Astrocyte (in vitro differentiated cells and primary cell): ENCODE measurements around the gene SHISAL1. TPM values are rescaled to one million over a fixed set of nuclear protein-coding genes. Genes with fewer than 3 reads are reported as not detected.

Experiments
- DNase-seq: peaks from one replicate; pipeline ENCODE4 v3.0.0-alpha.2; 2010; ENCODE audit warnings: low read depth
- FAIRE-seq: peaks from 2 replicates; lab custom pipeline; 2011; peaks lifted over from hg19 to GRCh38; lab: Jason Lieb, UNC
- H2AFZ ChIP-seq: 2 replicates; pipeline ENCODE4 v1.6.0; 2012; ENCODE audit warnings: low read depth, low read length, inconsistent platforms
- H3K27ac ChIP-seq: 2 replicates; pipeline ENCODE4 v1.5.1; 2011; ENCODE audit warnings: low read depth, low read length, inconsistent platforms
- H3K27me3 ChIP-seq: 2 replicates; pipeline ENCODE4 v1.6.0; 2011; ENCODE audit warnings: low read length, inconsistent platforms; ENCODE audit not compliant: insufficient read depth
- H3K36me3 ChIP-seq: 2 replicates; pipeline ENCODE4 v1.5.1; 2011; ENCODE audit warnings: low read length, inconsistent platforms; ENCODE audit not compliant: insufficient read depth
- H3K4me1 ChIP-seq: 2 replicates; pipeline ENCODE4 v1.5.1; 2011; ENCODE audit warnings: low read length, inconsistent platforms; ENCODE audit not compliant: insufficient read depth
- H3K4me2 ChIP-seq: 2 replicates; pipeline ENCODE4 v1.6.0; 2012; ENCODE audit warnings: low read length, inconsistent platforms
- H3K4me3 ChIP-seq: 2 replicates; pipeline ENCODE4 v1.5.1; 2011; ENCODE audit warnings: low read depth, mild to moderate bottlenecking, low read length, inconsistent platforms; ENCODE audit not compliant: insufficient read depth
- H3K79me2 ChIP-seq: 2 replicates; pipeline ENCODE4 v1.6.0; 2012; ENCODE audit warnings: mild to moderate bottlenecking, low read length, inconsistent platforms; ENCODE audit not compliant: insufficient read depth
- H3K9ac ChIP-seq: 2 replicates; pipeline ENCODE4 v1.6.0; 2012; ENCODE audit warnings: mild to moderate bottlenecking, low read length, inconsistent platforms
- H3K9me3 ChIP-seq: 2 replicates; pipeline ENCODE4 v1.5.1; 2012; ENCODE audit warnings: low read depth, mild to moderate bottlenecking, low read length, inconsistent platforms; ENCODE audit not compliant: insufficient read depth
- H4K20me1 ChIP-seq: 2 replicates; pipeline ENCODE4 v1.6.0; 2012; ENCODE audit warnings: low read length, inconsistent platforms; ENCODE audit not compliant: insufficient read depth
- H3K27ac Mint-ChIP-seq: one replicate; pipeline ENCODE4 v1.8.0; 2021; ENCODE audit warnings: mild to moderate bottlenecking, mixed read lengths; ENCODE audit not compliant: unreplicated experiment
- H3K27me3 Mint-ChIP-seq: one replicate; pipeline ENCODE4 v1.8.0; 2021; ENCODE audit warnings: low read depth, mixed read lengths; ENCODE audit not compliant: unreplicated experiment
- H3K36me3 Mint-ChIP-seq: one replicate; pipeline ENCODE4 v1.8.0; 2021; ENCODE audit warnings: low read depth, mixed read lengths; ENCODE audit not compliant: unreplicated experiment
- H3K4me1 Mint-ChIP-seq: one replicate; pipeline ENCODE4 v1.8.0; 2021; ENCODE audit warnings: low read depth, mixed read lengths; ENCODE audit not compliant: unreplicated experiment
- H3K4me3 Mint-ChIP-seq: one replicate; pipeline ENCODE4 v1.8.0; 2021; ENCODE audit warnings: mild to moderate bottlenecking, moderate library complexity, mixed read lengths; ENCODE audit not compliant: unreplicated experiment
- H3K9me3 Mint-ChIP-seq: one replicate; pipeline ENCODE4 v1.8.0; 2021; ENCODE audit warnings: mild to moderate bottlenecking, mixed read lengths; ENCODE audit not compliant: unreplicated experiment
- CTCF ChIP-seq: IDR thresholded peaks from 2 replicates; pipeline ENCODE4 v1.5.1; 2011; ENCODE audit warnings: low read depth, mild to moderate bottlenecking, inconsistent platforms, low read length, moderate library complexity; ENCODE audit not compliant: insufficient read depth
- EZH2 ChIP-seq: IDR thresholded peaks from 2 replicates; pipeline ENCODE4 v1.6.1; 2012; ENCODE audit warnings: mild to moderate bottlenecking, low read length, inconsistent platforms; ENCODE audit not compliant: insufficient read depth
- total RNA-seq: library from RNA; stranded (reverse); gene quantifications from 2 replicates; pipeline ENCODE4 v1.2.1, GENCODE V29; 2021

Gene SHISAL1
- total RNA-seq, 1 donor from 2014 or later = 0.36 TPM

- no peaks in the 10 kb centered on the region for H3K4me1 ChIP-seq
- no peak overlapping the region for H3K27ac ChIP-seq
- no peak overlapping the region for H3K4me3 Mint-ChIP-seq
- no peak overlapping the region for H3K4me2 ChIP-seq
- H3K79me2 ChIP-seq = no peaks in the 10 kb centered on the region
- no peak overlapping the region for H3K9ac ChIP-seq
- H3K27me3 Mint-ChIP-seq = peaks cover 33% of the 10 kb centered on the region
- FAIRE-seq (no peak), DNase-seq (no peak)
- peaks cover 3% of the 10 kb centered on the region for H3K27me3 ChIP-seq
- no peaks in the 10 kb centered on the region for H3K36me3 ChIP-seq
- no peak overlapping the region for H2AFZ ChIP-seq
- peaks cover 4% of the 10 kb centered on the region for H3K9me3 Mint-ChIP-seq
- no peak overlapping the region for H3K4me3 ChIP-seq
- peaks cover 6% of the 10 kb centered on the region for H3K4me1 Mint-ChIP-seq
- no peaks in the 10 kb centered on the region for H3K36me3 Mint-ChIP-seq
- H4K20me1 ChIP-seq = no peaks in the 10 kb centered on the region
- no peak for TF ChIP-seq EZH2
- no peak for TF ChIP-seq CTCF
- H3K9me3 ChIP-seq = peaks cover 3% of the 10 kb centered on the region
- no peak overlapping the region for H3K27ac Mint-ChIP-seq
Measured at GRCh38 chr22:44207173-44207980, 105.4 kb downstream of the SHISAL1 start.

- Histone ChIP-seq H4K20me1 (no peaks in the 10 kb centered on the region), H3K79me2 (no peaks in the 10 kb centered on the region), H3K9ac (no peak overlapping the region), H3K4me2 (no peak overlapping the region), H3K27me3 (peaks cover 3% of the 10 kb centered on the region), H3K27ac (no peak overlapping the region), H3K4me1 (peaks cover 6% of the 10 kb centered on the region), H3K36me3 (no peaks in the 10 kb centered on the region), H3K4me3 (no peak overlapping the region), H2AFZ (no peak overlapping the region), H3K9me3 (peaks cover 3% of the 10 kb centered on the region)
- H3K27ac Mint-ChIP-seq = no peak overlapping the region
- H3K9me3 Mint-ChIP-seq = peaks cover 4% of the 10 kb centered on the region
- H3K36me3 Mint-ChIP-seq = no peaks in the 10 kb centered on the region
- TF ChIP-seq CTCF = no peak
- TF ChIP-seq EZH2 = no peak
- peaks cover 30% of the 10 kb centered on the region for H3K27me3 Mint-ChIP-seq
- no peak overlapping the region for H3K4me3 Mint-ChIP-seq
- DNase-seq = no peak
- FAIRE-seq = no peak
- peaks cover 13% of the 10 kb centered on the region for H3K4me1 Mint-ChIP-seq
Measured at GRCh38 chr22:44206696-44207095, 106.1 kb downstream of the SHISAL1 start.

GRCh38 chr22:44206330-44206645 is 106.5 kb downstream of the SHISAL1 start:
- Histone ChIP-seq H3K27me3 (peaks cover 3% of the 10 kb centered on the region), H4K20me1 (no peaks in the 10 kb centered on the region), H2AFZ (no peak overlapping the region), H3K9me3 (peaks cover 3% of the 10 kb centered on the region), H3K27ac (no peak overlapping the region), H3K4me3 (no peak overlapping the region), H3K79me2 (no peaks in the 10 kb centered on the region), H3K36me3 (no peaks in the 10 kb centered on the region), H3K4me1 (peaks cover 6% of the 10 kb centered on the region), H3K9ac (no peak overlapping the region), H3K4me2 (no peak overlapping the region)
- TF ChIP-seq CTCF = no peak
- no peak for TF ChIP-seq EZH2
- H3K36me3 Mint-ChIP-seq = no peaks in the 10 kb centered on the region
- no peak for DNase-seq
- FAIRE-seq = no peak
- H3K27ac Mint-ChIP-seq = no peak overlapping the region
- H3K9me3 Mint-ChIP-seq = peaks cover 4% of the 10 kb centered on the region
- H3K4me1 Mint-ChIP-seq = peaks cover 13% of the 10 kb centered on the region
- H3K4me3 Mint-ChIP-seq = no peak overlapping the region
- peaks cover 26% of the 10 kb centered on the region for H3K27me3 Mint-ChIP-seq
